ENCODE data around the gene TESPA1. TPM values are rescaled to one million over a fixed set of nuclear protein-coding genes. Genes with fewer than 3 reads are reported as not detected.

The TESPA1 gene
- total and polyA plus RNA-seq, 9 of the 15 experiments (the other 6 are each of a cell fraction or from before 2014, with no cell fraction given): 0.72 to 7.1 (median 2.4) TPM

DNA sequence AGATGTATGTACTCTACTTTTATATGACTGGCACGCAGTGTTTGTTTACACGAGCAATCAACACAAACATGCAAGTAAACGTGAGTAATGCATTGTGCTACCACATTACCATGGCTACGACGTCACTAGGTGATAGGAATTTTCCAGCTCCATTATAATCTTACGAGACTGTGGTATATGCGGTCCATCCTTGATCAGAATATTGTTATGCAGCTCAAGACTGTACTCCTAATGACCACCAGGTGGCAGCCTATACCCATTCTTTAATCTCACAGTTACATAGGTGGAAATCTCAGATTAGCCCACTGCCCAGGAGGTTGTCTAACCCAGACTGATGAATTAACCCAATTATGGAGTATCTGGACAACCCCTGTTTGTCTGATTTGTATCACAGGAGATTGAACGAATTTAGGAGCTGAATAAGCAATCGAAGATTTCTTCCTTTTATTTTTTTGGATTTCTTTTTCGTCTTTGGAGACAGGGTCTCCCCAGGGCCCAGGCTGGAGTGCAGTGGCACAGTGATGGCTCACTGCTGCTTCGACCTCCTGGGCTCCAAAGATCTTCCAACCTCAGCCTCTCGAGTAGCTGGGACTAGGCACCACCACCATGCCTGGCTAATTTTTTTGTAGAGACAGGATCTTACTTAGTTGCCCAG is 8.7 kb upstream of the TESPA1 start:
- Histone ChIP-seq H3K79me2 (ENCODE audit: control insufficient read depth, insufficient read depth, low read length) (no peaks in the 10 kb centered on the region), H2AFZ (ENCODE audit: low read depth, low read length) (0 out of 2 replicates have a peak overlapping the region, but pooled peaks have one; percentile 34), H4K20me1 (replicated peaks; ENCODE audit: control insufficient read depth, insufficient read depth, low read length) (no peaks in the 10 kb centered on the region), H3K36me3 (ENCODE audit: control insufficient read depth, insufficient read depth, low read length) (no peaks in the 10 kb centered on the region), H3K27ac (ENCODE audit: extremely low read depth, low read depth, low read length) (no peak overlapping the region), H3K4me2 (ENCODE audit: insufficient read depth, low read length) (no peak overlapping the region), H3K9me1 (ENCODE audit: control insufficient read depth, insufficient read depth, low read length) (no peaks in the 10 kb centered on the region), H3K4me1 (replicated peaks in 1 of 2; ENCODE audit: control insufficient read depth in 2 of 2, insufficient read depth in 2 of 2, low read length in 2 of 2) (peaks cover 3 to 20% of the 10 kb centered on the region in 2 experiments; a peak in 4 of 5 replicates), H3K27me3 (ENCODE audit: control insufficient read depth in 2 of 2, insufficient read depth in 2 of 2, low read length in 2 of 2) (peaks cover 0 to 7% of the 10 kb centered on the region in 2 experiments; a peak in 1 of 5 replicates), H3K4me3 (no peak overlapping the region), H3K9me3 (replicated peaks; ENCODE audit: control insufficient read depth, insufficient read depth, low read depth, low read length) (no peaks in the 10 kb centered on the region), H3K9ac (ENCODE audit: insufficient read depth in 1 of 2, low read depth in 2 of 2, low read length in 2 of 2) (no peak overlapping the region)
- DNase-seq (ENCODE audit: extremely low read depth in 1 of 4, low spot score in 3 of 4): peak; percentile 65 to 79 (median 68)
- in situ Hi-C loops (cut with MboI) (loop anchor here (5.0 to 10.0 kb wide), 2 partner anchors 69 to 151 kb away; no protein-coding TSS in a partner anchor), intact Hi-C loops (cut with micrococcal nuclease) (loop anchor here (1.0 to 2.0 kb wide), 4 partner anchors 75 to 625 kb away; no protein-coding TSS in a partner anchor)
- FAIRE-seq: peak; percentile 84
- ChIA-PET CTCF (ENCODE audit: low intra/inter-chr PET ratio) (interaction anchor here (1.1 to 5.2 kb wide), 5 partner anchors 77 to 626 kb away, joined by 3 to 97 read pairs (median 5); no protein-coding TSS in a partner anchor), POLR2A (interaction anchor here (0.7 to 1.0 kb wide), 4 partner anchors 11 to 334 kb away, joined by 3 to 4 read pairs (median 3); no protein-coding TSS in a partner anchor)
- no TSS peak for BruUV-seq (replicated peaks)
- peak; percentile 88 for ATAC-seq
- WGBS (ENCODE audit: insufficient coverage, low coverage, missing lambda C conversion rate): 20% methylated on average over 12 of the region's 12 CpGs
- TF ChIP-seq EHMT2 (IDR thresholded peaks at IDR 0.05): no peak
- TF ChIP-seq, protein P1, sequence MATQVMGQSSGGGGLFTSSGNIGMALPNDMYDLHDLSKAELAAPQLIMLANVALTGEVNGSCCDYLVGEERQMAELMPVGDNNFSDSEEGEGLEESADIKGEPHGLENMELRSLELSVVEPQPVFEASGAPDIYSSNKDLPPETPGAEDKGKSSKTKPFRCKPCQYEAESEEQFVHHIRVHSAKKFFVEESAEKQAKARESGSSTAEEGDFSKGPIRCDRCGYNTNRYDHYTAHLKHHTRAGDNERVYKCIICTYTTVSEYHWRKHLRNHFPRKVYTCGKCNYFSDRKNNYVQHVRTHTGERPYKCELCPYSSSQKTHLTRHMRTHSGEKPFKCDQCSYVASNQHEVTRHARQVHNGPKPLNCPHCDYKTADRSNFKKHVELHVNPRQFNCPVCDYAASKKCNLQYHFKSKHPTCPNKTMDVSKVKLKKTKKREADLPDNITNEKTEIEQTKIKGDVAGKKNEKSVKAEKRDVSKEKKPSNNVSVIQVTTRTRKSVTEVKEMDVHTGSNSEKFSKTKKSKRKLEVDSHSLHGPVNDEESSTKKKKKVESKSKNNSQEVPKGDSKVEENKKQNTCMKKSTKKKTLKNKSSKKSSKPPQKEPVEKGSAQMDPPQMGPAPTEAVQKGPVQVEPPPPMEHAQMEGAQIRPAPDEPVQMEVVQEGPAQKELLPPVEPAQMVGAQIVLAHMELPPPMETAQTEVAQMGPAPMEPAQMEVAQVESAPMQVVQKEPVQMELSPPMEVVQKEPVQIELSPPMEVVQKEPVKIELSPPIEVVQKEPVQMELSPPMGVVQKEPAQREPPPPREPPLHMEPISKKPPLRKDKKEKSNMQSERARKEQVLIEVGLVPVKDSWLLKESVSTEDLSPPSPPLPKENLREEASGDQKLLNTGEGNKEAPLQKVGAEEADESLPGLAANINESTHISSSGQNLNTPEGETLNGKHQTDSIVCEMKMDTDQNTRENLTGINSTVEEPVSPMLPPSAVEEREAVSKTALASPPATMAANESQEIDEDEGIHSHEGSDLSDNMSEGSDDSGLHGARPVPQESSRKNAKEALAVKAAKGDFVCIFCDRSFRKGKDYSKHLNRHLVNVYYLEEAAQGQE (IDR thresholded peaks at IDR 0.05; ENCODE audit: borderline replicate concordance): peak; percentile 86
- TF ChIP-seq, protein P1 (CRISPR knock-in tag; IDR thresholded peaks at IDR 0.05; ENCODE audit: low read depth): no peak
- TF ChIP-seq, protein P2, sequence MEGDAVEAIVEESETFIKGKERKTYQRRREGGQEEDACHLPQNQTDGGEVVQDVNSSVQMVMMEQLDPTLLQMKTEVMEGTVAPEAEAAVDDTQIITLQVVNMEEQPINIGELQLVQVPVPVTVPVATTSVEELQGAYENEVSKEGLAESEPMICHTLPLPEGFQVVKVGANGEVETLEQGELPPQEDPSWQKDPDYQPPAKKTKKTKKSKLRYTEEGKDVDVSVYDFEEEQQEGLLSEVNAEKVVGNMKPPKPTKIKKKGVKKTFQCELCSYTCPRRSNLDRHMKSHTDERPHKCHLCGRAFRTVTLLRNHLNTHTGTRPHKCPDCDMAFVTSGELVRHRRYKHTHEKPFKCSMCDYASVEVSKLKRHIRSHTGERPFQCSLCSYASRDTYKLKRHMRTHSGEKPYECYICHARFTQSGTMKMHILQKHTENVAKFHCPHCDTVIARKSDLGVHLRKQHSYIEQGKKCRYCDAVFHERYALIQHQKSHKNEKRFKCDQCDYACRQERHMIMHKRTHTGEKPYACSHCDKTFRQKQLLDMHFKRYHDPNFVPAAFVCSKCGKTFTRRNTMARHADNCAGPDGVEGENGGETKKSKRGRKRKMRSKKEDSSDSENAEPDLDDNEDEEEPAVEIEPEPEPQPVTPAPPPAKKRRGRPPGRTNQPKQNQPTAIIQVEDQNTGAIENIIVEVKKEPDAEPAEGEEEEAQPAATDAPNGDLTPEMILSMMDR (IDR thresholded peaks at IDR 0.05 in 2 of 3, conservative IDR thresholded peaks at IDR 0.05 in 1 of 3; ENCODE audit: insufficient read depth in 2 of 3, low read depth in 1 of 3, low read length in 3 of 3): peak; percentile 81 to 90 (median 81)
- TF ChIP-seq RAD21 (CRISPR knock-in tag; conservative IDR thresholded peaks at IDR 0.05 in 1 of 2, IDR thresholded peaks at IDR 0.05 in 1 of 2): peak; percentile 94 to 96
- TF ChIP-seq MAZ (CRISPR knock-in tag; conservative IDR thresholded peaks at IDR 0.05 in 1 of 2, IDR thresholded peaks at IDR 0.05 in 1 of 2): peak in 1 of 2 experiments; percentile 23; a peak in 1 of 4 replicates
- peak; percentile 70; the same call in 1 of the 2 replicates for TF ChIP-seq ARID2 (IDR thresholded peaks at IDR 0.05)
- TF ChIP-seq, protein P3, sequence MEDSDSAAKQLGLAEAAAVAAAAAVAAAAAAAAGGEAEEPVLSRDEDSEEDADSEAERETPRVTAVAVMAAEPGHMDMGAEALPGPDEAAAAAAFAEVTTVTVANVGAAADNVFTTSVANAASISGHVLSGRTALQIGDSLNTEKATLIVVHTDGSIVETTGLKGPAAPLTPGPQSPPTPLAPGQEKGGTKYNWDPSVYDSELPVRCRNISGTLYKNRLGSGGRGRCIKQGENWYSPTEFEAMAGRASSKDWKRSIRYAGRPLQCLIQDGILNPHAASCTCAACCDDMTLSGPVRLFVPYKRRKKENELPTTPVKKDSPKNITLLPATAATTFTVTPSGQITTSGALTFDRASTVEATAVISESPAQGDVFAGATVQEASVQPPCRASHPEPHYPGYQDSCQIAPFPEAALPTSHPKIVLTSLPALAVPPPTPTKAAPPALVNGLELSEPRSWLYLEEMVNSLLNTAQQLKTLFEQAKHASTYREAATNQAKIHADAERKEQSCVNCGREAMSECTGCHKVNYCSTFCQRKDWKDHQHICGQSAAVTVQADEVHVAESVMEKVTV (CRISPR knock-in tag; IDR thresholded peaks at IDR 0.05): peak; percentile 92
